Measurements from ENCODE around the gene FMO3.

The FMO3 gene

GRCh38 chr1:171084870-171085269 lies 5.8 kb upstream of the FMO3 start:
- DNase-seq (ENCODE audit: insufficient read length): no peak
- FAIRE-seq: no peak
- TF ChIP-seq POLR2A (IDR thresholded peaks at IDR 0.05; ENCODE audit: low read depth, low read length) (no peak), TAF1 (IDR thresholded peaks at IDR 0.05; ENCODE audit: borderline replicate concordance, low read depth, low read length) (no peak), POLR2AphosphoS5 (IDR thresholded peaks at IDR 0.05; ENCODE audit: low read depth, low read length) (no peak)

GRCh38 chr1:171087896-171088295 lies 2.8 kb upstream of the FMO3 start:
- no peak for TF ChIP-seq POLR2AphosphoS5 (IDR thresholded peaks at IDR 0.05; ENCODE audit: low read depth, low read length)
- TF ChIP-seq TAF1 (IDR thresholded peaks at IDR 0.05; ENCODE audit: borderline replicate concordance, low read depth, low read length): no peak
- no peak for TF ChIP-seq POLR2A (IDR thresholded peaks at IDR 0.05; ENCODE audit: low read depth, low read length)
- FAIRE-seq: no peak

GRCh38 chr1:171103862-171104261 lies 13.2 kb downstream of the FMO3 start:
- FAIRE-seq (no peak), DNase-seq (ENCODE audit: insufficient read length) (no peak)
- TF ChIP-seq POLR2A (IDR thresholded peaks at IDR 0.05; ENCODE audit: low read depth, low read length) (no peak), POLR2AphosphoS5 (IDR thresholded peaks at IDR 0.05; ENCODE audit: low read depth, low read length) (no peak), TAF1 (IDR thresholded peaks at IDR 0.05; ENCODE audit: borderline replicate concordance, low read depth, low read length) (no peak)

More at GRCh38 chr1:171087896-171088295, 2.8 kb upstream of the FMO3 start:
- no peak for DNase-seq (ENCODE audit: insufficient read length)

GRCh38 chr1:171107262-171107940 lies 16.7 kb downstream of the FMO3 start:
- TF ChIP-seq POLR2A (IDR thresholded peaks at IDR 0.05; ENCODE audit: low read depth, low read length) (no peak), POLR2AphosphoS5 (IDR thresholded peaks at IDR 0.05; ENCODE audit: low read depth, low read length) (no peak), TAF1 (IDR thresholded peaks at IDR 0.05; ENCODE audit: borderline replicate concordance, low read depth, low read length) (no peak)
- DNase-seq (ENCODE audit: insufficient read length): no peak
- no peak for FAIRE-seq

- DNase-seq (ENCODE audit: insufficient read length) (no peak), FAIRE-seq (no peak)
- TF ChIP-seq POLR2AphosphoS5 (IDR thresholded peaks at IDR 0.05; ENCODE audit: low read depth, low read length) (no peak), TAF1 (IDR thresholded peaks at IDR 0.05; ENCODE audit: borderline replicate concordance, low read depth, low read length) (no peak), POLR2A (IDR thresholded peaks at IDR 0.05; ENCODE audit: low read depth, low read length) (no peak)
These were observed 17.3 kb downstream of the FMO3 start for GRCh38 chr1:171107969-171108368.

- DNase-seq (ENCODE audit: insufficient read length): no peak
- no peak for FAIRE-seq
- TF ChIP-seq POLR2A (IDR thresholded peaks at IDR 0.05; ENCODE audit: low read depth, low read length) (no peak), TAF1 (IDR thresholded peaks at IDR 0.05; ENCODE audit: borderline replicate concordance, low read depth, low read length) (no peak), POLR2AphosphoS5 (IDR thresholded peaks at IDR 0.05; ENCODE audit: low read depth, low read length) (no peak)
These were observed 19.3 kb downstream of the FMO3 start for GRCh38 chr1:171109966-171110365.

- FAIRE-seq (no peak), DNase-seq (ENCODE audit: insufficient read length) (no peak)
- TF ChIP-seq POLR2A (IDR thresholded peaks at IDR 0.05; ENCODE audit: low read depth, low read length): no peak
- no peak for TF ChIP-seq POLR2AphosphoS5 (IDR thresholded peaks at IDR 0.05; ENCODE audit: low read depth, low read length)
- TF ChIP-seq TAF1 (IDR thresholded peaks at IDR 0.05; ENCODE audit: borderline replicate concordance, low read depth, low read length): no peak
These were observed 20.1 kb downstream of the FMO3 start for GRCh38 chr1:171110621-171111326.

- TF ChIP-seq POLR2A (IDR thresholded peaks at IDR 0.05; ENCODE audit: low read depth, low read length) (no peak), TAF1 (IDR thresholded peaks at IDR 0.05; ENCODE audit: borderline replicate concordance, low read depth, low read length) (no peak), POLR2AphosphoS5 (IDR thresholded peaks at IDR 0.05; ENCODE audit: low read depth, low read length) (no peak)
- no peak for FAIRE-seq
These were observed 21.4 kb downstream of the FMO3 start for GRCh38 chr1:171112119-171112518.

GRCh38 chr1:171113382-171113781 lies 22.7 kb downstream of the FMO3 start:
- no peak for DNase-seq (ENCODE audit: insufficient read length)
- TF ChIP-seq TAF1 (IDR thresholded peaks at IDR 0.05; ENCODE audit: borderline replicate concordance, low read depth, low read length) (no peak), POLR2A (IDR thresholded peaks at IDR 0.05; ENCODE audit: low read depth, low read length) (no peak), POLR2AphosphoS5 (IDR thresholded peaks at IDR 0.05; ENCODE audit: low read depth, low read length) (no peak)
- no peak for FAIRE-seq

More at GRCh38 chr1:171112119-171112518, 21.4 kb downstream of the FMO3 start:
- DNase-seq (ENCODE audit: insufficient read length): no peak

GRCh38 chr1:171115280-171115897 lies 24.7 kb downstream of the FMO3 start:
- no peak for FAIRE-seq
- TF ChIP-seq POLR2AphosphoS5 (IDR thresholded peaks at IDR 0.05; ENCODE audit: low read depth, low read length): no peak
- no peak for TF ChIP-seq TAF1 (IDR thresholded peaks at IDR 0.05; ENCODE audit: borderline replicate concordance, low read depth, low read length)
- TF ChIP-seq POLR2A (IDR thresholded peaks at IDR 0.05; ENCODE audit: low read depth, low read length): no peak

GRCh38 chr1:171116676-171117075 lies 26.0 kb downstream of the FMO3 start:
- FAIRE-seq (no peak), DNase-seq (ENCODE audit: insufficient read length) (no peak)
- TF ChIP-seq TAF1 (IDR thresholded peaks at IDR 0.05; ENCODE audit: borderline replicate concordance, low read depth, low read length): no peak
- no peak for TF ChIP-seq POLR2AphosphoS5 (IDR thresholded peaks at IDR 0.05; ENCODE audit: low read depth, low read length)

More at GRCh38 chr1:171115280-171115897, 24.7 kb downstream of the FMO3 start:
- no peak for DNase-seq (ENCODE audit: insufficient read length)

All from GM12892 (cell line).